CD4-positive, alpha-beta T cell (primary cell): ENCODE data around the gene MAP1LC3B2. TPM values are rescaled to one million over a fixed set of nuclear protein-coding genes. Genes with fewer than 3 reads are reported as not detected.

Experiments
- ATAC-seq: fragments of 200-7000 bp; cut with Tn5 transposase; one replicate; pipeline ENCODE4 v1.10.0; 2022; ENCODE audit warnings: mild to moderate bottlenecking; ENCODE audit not compliant: poor library complexity
- CTCF ChIA-PET: fragments of 350-600 bp; sonication (Branson Sonifier 250); formaldehyde crosslinking; loops from one replicate; lab custom pipeline; 2021; ENCODE audit warnings: antibody characterized with exemption, inconsistent platforms; lab: Charles Lee
- POLR2A ChIA-PET: fragments of 350-600 bp; sonication (Branson Sonifier 250); formaldehyde crosslinking; loops from one replicate; lab custom pipeline; 2021; ENCODE audit warnings: antibody characterized with exemption, inconsistent platforms; lab: Charles Lee
- DNase-seq, 14 experiments: peaks; one replicate each; pipeline ENCODE4 v3.0.0-alpha.2; 2013 to 2020; ENCODE audit warnings: mixed read lengths in 2 of 14
- H3K27ac ChIP-seq, 2 donors: one replicate each; pipeline versions ENCODE4 v1.5.1 to v1.7.0; 2013; ENCODE audit warnings: low read length in 2 of 2, low read depth in 1 of 2, mild to moderate bottlenecking in 1 of 2
- H3K27me3 ChIP-seq, 2 experiments: 1 replicate in 1 of 2; 2 replicates in 1 of 2; pipeline versions ENCODE4 v1.6.1 to v1.7.0; 2013; ENCODE audit warnings: low read length in 2 of 2, control low read depth in 1 of 2, mild to moderate bottlenecking in 1 of 2, moderate library complexity in 1 of 2; ENCODE audit not compliant: insufficient read depth in 2 of 2, control insufficient read depth in 1 of 2
- H3K36me3 ChIP-seq: one replicate; pipeline ENCODE4 v1.6.1; 2013; ENCODE audit warnings: low read length, control low read depth; ENCODE audit not compliant: insufficient read depth
- H3K4me1 ChIP-seq: one replicate; pipeline ENCODE4 v1.6.1; 2013; ENCODE audit warnings: low read length, control low read depth; ENCODE audit not compliant: insufficient read depth
- H3K4me3 ChIP-seq: one replicate; pipeline ENCODE4 v1.5.1; 2013; ENCODE audit warnings: mild to moderate bottlenecking, low read length, moderate library complexity
- H3K9me3 ChIP-seq, 2 experiments: 1 replicate in 1 of 2; 2 replicates in 1 of 2; pipeline versions ENCODE4 v1.6.1 to v1.7.0; 2013; ENCODE audit warnings: low read length in 2 of 2, mild to moderate bottlenecking in 2 of 2, control low read depth in 1 of 2, moderate library complexity in 1 of 2; ENCODE audit not compliant: control insufficient read depth in 1 of 2, insufficient read depth in 1 of 2
- H3K27ac Mint-ChIP-seq: one replicate; pipeline ENCODE4 v1.8.0; 2020; ENCODE audit warnings: mixed read lengths
- H3K27me3 Mint-ChIP-seq: one replicate; pipeline ENCODE4 v1.8.0; 2021; ENCODE audit warnings: mixed read lengths
- H3K36me3 Mint-ChIP-seq: one replicate; pipeline ENCODE4 v1.8.0; 2021; ENCODE audit warnings: low read depth, mixed read lengths
- H3K4me1 Mint-ChIP-seq: one replicate; pipeline ENCODE4 v1.8.0; 2021; ENCODE audit warnings: low read depth, mixed read lengths
- H3K4me3 Mint-ChIP-seq: one replicate; pipeline ENCODE4 v1.8.0; 2020; ENCODE audit warnings: mild to moderate bottlenecking, mixed read lengths
- H3K9me3 Mint-ChIP-seq: one replicate; pipeline ENCODE4 v1.8.0; 2020; ENCODE audit warnings: mixed read lengths
- CTCF ChIP-seq: fragments of 200-600 bp; IDR thresholded peaks from one replicate; pipeline ENCODE4 v1.8.0; 2022; ENCODE audit warnings: antibody characterized with exemption, mild to moderate bottlenecking
- intact Hi-C, 2 experiments: fragments of 100-400 bp; cut with DNase I in 1 of 2; cut with micrococcal nuclease in 1 of 2; formaldehyde crosslinking; loops; one replicate each; pipeline versions ENCODE4 v1.15.1 to v1.9.0; 2023 to 2025; cut with DNase I, micrococcal nuclease
- total RNA-seq, 174 experiments: library from RNA in 2 of 174; stranded (reverse) in 2 of 174; gene quantifications; one replicate each; pipeline ENCODE4 v1.2.3 and lab custom pipeline; 2021 to 2026

Gene MAP1LC3B2
- total RNA-seq, 2 experiments from 2014 or later: 1.5 to 2.1 TPM

GRCh38 chr12:116594325-116595038 lies 35.3 kb downstream of the MAP1LC3B2 start:
- peak overlapping the region; percentile 13 for H3K27ac Mint-ChIP-seq
- H3K27me3 ChIP-seq: no peaks in the 10 kb centered on the region
- intact Hi-C loops: loop anchor here (5.0 kb wide), 4 partner anchors 42 to 452 kb away; no protein-coding TSS in a partner anchor
- H3K4me1 Mint-ChIP-seq: peaks cover 56% of the 10 kb centered on the region
- H3K27me3 Mint-ChIP-seq: no peaks in the 10 kb centered on the region
- peak overlapping the region; percentile 15 for H3K4me3 ChIP-seq
- no peak for TF ChIP-seq CTCF
- DNase-seq (peak; percentile 13 to 82 (median 44)), ATAC-seq (peak; percentile 95)
- H3K4me3 Mint-ChIP-seq: peak overlapping the region; percentile 6
- no peaks in the 10 kb centered on the region for H3K9me3 Mint-ChIP-seq
- H3K27ac ChIP-seq: peak overlapping the region in 1 of 2 donors; percentile 9
- peaks cover 42% of the 10 kb centered on the region for H3K4me1 ChIP-seq
- H3K9me3 ChIP-seq: no peaks in the 10 kb centered on the region
- no peaks in the 10 kb centered on the region for H3K36me3 Mint-ChIP-seq
- ChIA-PET CTCF (no interaction called here), POLR2A (interaction anchor here (1.3 kb wide), 1 partner anchor 35 kb away, joined by 4 read pairs; the partner anchor contains the start of gene MAP1LC3B2)
- no peaks in the 10 kb centered on the region for H3K36me3 ChIP-seq

- Mint-ChIP-seq H3K36me3 (no peaks in the 10 kb centered on the region), H3K4me1 (peaks cover 61% of the 10 kb centered on the region), H3K27ac (no peak overlapping the region), H3K9me3 (no peaks in the 10 kb centered on the region), H3K4me3 (no peak overlapping the region), H3K27me3 (no peaks in the 10 kb centered on the region)
- no peak for DNase-seq
- Histone ChIP-seq H3K36me3 (no peaks in the 10 kb centered on the region), H3K27me3 (no peaks in the 10 kb centered on the region), H3K9me3 (no peaks in the 10 kb centered on the region), H3K4me1 (peaks cover 47% of the 10 kb centered on the region), H3K27ac (no peak overlapping the region), H3K4me3 (no peak overlapping the region)
- intact Hi-C loops: loop anchor here (5.0 kb wide), 4 partner anchors 43 to 453 kb away; no protein-coding TSS in a partner anchor
- ChIA-PET CTCF (no interaction called here), POLR2A (interaction anchor here (1.3 kb wide), 1 partner anchor 36 kb away, joined by 4 read pairs; the partner anchor contains the start of gene MAP1LC3B2)
- no peak for ATAC-seq
- no peak for TF ChIP-seq CTCF
These were observed 36.0 kb downstream of the MAP1LC3B2 start for GRCh38 chr12:116595186-116595585.

- Histone ChIP-seq H3K4me1 (peaks cover 47% of the 10 kb centered on the region), H3K27me3 (no peaks in the 10 kb centered on the region), H3K36me3 (no peaks in the 10 kb centered on the region), H3K27ac (no peak overlapping the region), H3K9me3 (no peaks in the 10 kb centered on the region), H3K4me3 (no peak overlapping the region)
- no peak for DNase-seq
- Mint-ChIP-seq H3K4me3 (no peak overlapping the region), H3K4me1 (peaks cover 57% of the 10 kb centered on the region), H3K36me3 (no peaks in the 10 kb centered on the region), H3K27ac (no peak overlapping the region), H3K9me3 (no peaks in the 10 kb centered on the region), H3K27me3 (no peaks in the 10 kb centered on the region)
- TF ChIP-seq CTCF: no peak
- ChIA-PET POLR2A (interaction anchor here (1.3 kb wide), 1 partner anchor 36 kb away, joined by 4 read pairs; the partner anchor contains the start of gene MAP1LC3B2), CTCF (no interaction called here)
- no peak for ATAC-seq
- intact Hi-C loops: loop anchor here (5.0 kb wide), 4 partner anchors 43 to 453 kb away; no protein-coding TSS in a partner anchor
These were observed 36.5 kb downstream of the MAP1LC3B2 start for GRCh38 chr12:116595672-116596071.
